HG03097 (cell line): ENCODE data around the gene RNASEL.
"Not testable (repeated sequence)": the region's sequence is repeated elsewhere in the genome, so short reads cannot be mapped to it uniquely, and the experiment has no call there.

ENCODE experiments used
- ATAC-seq: cut with Tn5 transposase; IDR thresholded peaks from one replicate; pipeline ENCODE4 v1.9.1; 2021; ENCODE audit not compliant: unreplicated experiment, low FRiP score

RNASEL gene

DNA sequence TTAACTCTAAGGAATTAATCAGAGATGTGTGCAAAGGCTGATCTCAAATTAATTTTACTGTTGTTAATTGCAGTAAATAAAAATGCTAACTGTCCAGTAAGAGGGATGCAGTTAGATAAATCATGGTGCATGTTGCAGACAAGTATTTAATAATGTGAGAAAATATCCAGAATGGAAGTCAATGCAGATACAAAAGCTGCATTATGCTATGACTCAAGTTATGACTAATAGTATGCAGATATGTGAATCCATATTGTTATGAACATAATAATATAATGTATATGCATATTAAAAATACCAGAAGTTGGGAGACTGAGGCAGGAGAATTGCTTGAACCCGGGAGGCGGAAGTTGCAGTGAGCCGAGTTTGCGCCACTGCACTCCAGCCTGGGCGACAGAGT is 21.4 kb downstream of the RNASEL start:
- no peak for ATAC-seq

DNA sequence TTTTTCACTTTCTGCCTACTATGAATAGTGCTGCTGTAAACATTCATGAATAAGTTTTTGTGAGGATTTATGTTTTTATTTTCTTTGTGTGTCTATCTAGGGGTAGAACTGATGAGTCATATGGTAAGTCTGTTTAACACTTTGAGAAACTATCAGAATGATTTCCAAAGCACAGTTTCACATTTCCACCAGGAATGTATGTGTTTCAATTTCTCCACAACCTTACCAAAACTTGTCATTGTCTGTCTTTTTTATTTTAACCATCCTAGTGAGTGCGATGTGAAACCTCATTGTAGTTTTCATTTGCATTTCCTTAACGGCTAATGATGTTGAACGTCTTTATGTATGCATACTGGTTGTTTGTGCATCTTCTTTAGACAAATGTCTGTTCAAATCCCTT is 23.5 kb downstream of the RNASEL start:
- no peak for ATAC-seq

DNA sequence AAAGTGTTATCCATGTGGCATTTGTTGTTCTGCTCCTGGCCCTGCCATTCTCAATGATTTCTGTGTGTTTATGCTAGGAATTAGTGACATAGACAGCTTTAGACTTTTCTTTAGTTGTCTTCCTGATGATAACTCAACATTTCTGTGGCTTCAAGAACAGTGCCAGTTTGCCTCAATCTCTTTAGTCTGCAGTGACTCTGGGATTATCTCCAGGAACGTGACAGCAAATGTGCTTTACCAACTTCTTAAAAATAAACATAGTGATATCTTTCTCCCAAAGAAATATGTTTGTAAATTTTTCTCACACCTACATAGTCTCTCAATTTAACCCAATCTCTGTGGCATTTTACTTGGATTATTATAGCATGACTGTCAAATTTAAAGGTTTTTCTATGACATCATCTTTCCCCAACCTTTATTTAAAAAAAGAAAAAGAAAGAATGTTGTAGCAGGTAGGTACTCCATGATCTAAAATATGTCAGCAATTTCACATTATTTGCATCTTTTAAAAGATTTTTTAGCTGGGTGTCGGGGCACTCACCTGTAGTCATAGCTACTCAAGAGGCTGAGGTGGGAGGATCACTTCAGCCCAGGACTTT is 24.6 kb downstream of the RNASEL start:
- no peak for ATAC-seq

DNA sequence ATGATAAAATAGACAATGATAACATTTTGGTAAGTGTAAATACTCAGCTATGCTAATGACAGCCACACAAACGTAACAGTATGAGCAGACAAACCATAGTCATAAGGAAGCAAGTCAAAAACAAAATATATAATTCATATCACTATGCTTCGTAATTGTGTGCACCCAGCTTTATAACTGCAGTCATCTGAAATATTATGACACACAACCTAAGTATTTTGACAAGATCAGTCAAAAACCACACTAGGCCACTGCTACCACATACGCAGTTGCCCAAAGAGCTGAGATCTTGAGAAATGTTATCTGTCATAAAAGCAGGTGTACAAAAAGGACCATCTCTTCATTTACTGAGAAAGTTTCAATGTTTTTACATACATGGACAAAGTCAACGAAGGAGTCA is 26.0 kb downstream of the RNASEL start:
- no peak for ATAC-seq

DNA sequence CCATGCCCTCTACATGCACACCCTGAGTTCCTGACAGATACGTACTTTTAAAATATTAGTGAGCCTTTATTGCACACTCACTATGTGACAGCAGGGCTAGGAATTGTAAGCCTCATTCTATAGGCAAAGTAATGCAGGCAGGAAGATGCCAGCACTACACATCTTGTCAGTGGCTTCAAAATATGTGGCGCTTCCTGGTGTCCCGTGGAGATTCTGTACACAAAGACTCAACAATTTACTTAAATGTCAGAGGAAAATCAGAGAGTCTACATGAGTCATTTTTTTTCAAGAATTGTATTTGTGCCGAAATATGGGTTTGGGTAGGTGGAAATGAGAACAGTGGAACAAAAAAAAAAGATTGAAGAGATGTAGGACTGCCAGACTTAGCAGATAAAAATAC is 27.6 kb downstream of the RNASEL start:
- ATAC-seq: no peak

DNA sequence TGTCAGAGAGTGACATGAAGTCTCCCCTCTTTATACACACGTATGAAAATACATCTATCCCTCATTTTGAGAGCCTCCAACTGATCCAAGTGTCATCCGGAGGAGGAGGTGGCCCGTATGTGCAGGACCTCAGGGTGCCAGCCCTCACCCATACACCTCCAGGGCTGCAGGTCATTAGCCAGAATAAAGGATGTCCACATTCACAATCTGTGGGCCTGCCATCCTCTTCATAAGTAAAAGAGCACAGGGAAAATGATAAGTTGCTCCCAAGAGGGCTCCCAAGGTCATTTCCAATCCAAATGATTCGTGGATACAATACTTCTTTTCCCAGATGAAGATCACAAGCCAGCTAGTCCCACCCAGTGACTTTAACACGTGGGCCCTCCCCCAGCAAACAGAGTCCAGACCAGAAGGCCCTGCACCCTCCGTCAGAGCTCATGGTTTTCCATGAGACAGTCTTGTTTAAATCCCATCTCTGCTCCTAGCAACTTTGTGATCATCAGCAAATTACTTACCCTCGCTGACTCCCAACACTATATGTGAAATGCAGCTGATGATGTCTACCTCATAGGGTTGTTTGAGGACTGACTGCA is 28.6 kb downstream of the RNASEL start:
- ATAC-seq: no peak

DNA sequence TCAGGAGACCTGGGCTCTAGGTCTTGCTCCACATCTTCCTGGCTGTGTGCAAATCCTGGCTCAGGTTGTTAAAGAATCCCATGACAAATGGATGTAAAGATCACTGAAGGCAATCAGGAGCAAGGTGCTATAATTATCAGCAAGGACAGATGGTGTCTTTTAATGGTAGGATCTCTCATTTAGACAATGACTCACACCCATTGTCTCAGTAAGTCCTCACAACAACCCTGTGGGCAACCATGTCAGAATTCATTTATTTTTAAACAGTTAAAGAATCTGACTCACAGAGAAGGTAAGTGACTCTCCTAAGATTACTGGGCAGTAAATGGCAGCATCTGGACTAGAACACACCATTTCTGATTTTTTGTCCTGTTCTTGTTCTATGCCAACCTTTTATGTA is 32.8 kb downstream of the RNASEL start:
- ATAC-seq: no peak

DNA sequence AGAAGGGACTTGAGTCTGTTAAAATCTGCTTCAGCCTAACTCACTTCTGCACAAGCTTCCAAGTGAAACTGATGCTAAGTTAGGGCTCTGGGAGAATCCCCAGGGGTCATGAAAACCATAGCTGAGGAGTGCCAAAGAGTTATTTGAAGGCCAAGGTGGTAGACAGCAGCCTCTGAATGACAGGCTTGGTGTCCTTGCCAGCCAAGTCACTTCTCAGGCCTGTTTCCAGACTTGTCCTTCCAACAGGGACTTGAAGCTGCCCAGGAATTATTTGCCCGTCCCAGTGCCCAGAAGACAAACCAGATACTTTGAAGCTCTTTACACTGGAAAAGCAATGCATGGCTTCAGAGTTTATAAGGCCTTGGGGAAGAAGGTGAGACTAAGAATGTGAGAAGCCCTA is 33.6 kb downstream of the RNASEL start:
- ATAC-seq: no peak

DNA sequence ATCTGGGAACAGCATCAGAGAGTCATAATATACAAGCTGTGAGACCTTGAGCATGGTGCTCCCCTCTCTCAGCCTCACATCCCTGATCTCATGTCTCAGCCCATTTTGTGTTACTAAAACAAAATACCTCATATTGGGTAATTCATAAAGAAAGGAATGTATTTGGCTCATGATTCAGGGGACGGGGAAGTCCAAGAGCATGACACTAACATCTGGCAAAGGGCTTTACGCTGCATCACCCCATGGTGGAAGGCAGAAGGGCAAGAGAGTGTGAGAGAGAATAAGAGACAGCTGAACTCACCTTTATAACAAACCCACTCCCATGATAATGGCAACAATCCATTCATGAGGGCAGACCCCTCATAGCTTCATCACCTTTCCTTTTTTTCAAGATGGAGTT is 36.5 kb downstream of the RNASEL start:
- ATAC-seq: no peak

DNA sequence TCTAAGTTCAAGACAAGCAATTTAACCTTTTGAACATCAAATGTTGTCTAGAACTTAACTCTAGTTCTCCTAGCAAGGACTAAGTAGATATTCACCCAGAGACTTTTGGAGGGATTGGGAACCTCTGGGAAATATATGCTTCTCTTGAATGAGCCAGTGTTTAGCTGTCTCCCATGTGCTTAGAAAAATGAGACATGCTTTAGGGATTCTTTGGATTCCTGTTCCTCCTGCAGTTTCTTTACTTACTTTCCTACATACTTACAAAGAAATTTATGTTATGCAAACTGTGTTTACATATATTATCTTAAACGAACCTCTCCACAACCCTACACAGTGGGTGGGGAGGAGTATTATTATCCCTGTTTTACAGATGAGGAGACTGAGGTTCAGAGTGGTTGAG is 39.2 kb downstream of the RNASEL start:
- ATAC-seq: no peak

DNA sequence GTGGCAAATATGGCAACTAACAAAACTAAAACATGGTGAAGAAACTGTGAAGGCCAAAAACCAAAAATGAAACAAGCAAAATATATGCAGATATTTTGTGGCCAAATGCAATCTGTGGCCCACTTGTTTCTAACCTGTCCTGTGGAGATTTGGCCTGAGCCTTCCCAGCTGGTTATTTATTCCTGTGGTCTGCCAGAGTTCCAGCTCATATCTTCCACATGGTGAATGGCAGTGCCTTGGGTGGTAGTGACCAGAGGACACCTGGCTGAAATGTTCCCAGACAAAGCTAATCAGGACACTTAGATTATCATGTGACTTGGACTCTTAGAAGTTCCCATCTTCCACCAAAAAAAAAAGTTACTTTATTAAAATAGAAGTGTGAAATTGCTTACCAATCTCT is 39.7 kb downstream of the RNASEL start:
- no peak for ATAC-seq

DNA sequence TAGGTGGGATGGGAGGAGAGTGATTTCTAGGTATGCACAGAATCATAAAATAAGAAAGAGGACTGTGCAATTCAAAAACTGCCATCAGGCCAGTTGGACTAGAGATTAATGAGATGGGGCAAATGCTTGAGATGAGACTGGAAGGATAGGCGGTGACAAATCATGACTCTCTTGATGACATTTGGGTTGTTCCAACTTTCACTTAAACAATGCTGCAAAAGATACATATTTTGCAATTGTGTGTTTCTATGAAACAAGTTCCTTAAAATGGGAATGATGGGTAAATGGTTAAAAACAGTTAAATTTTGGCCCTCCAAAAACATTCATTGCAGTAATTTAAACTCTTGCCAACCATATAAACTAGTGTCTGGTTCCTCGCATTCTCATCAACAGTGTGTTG is 55.2 kb downstream of the RNASEL start:
- ATAC-seq: no peak

DNA sequence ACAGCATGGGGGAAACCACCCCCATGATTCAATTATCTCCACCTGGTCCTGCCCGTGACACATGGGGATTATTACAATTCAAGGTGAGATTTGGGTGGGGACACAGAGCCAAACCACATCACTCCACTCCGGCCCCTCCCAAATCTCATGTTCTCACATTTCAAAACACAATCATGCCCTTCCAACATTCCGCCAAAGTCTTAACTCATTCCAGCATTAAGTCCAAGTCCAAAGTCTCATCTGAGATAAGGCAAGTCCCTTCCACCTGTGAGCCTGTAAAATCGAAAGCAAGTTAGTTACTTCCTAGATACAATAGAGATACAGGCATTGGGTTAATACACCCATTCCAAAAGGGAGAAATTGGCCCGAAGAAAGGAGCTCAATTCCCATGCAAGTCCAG is 60.9 kb downstream of the RNASEL start:
- ATAC-seq: not testable (repeated sequence)

DNA sequence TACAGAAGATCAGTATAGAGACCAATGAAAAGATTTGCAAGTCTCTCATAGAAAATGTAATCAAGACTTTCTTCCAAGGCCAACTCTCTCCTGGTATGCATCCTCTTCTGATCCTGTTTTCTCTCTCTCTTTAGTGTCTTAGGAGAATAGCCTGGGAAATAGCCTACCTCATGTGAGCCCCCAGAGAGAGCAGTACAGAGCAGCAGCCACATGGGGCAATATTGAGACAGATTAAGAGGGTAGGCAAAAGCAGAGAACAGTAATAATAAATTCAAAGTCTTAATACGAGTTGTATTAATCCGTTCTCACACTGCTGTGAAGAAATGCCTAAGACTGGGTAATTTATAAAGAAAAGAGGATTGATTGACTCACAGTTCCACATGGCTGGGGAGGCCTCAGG is 61.4 kb downstream of the RNASEL start:
- ATAC-seq: no peak

DNA sequence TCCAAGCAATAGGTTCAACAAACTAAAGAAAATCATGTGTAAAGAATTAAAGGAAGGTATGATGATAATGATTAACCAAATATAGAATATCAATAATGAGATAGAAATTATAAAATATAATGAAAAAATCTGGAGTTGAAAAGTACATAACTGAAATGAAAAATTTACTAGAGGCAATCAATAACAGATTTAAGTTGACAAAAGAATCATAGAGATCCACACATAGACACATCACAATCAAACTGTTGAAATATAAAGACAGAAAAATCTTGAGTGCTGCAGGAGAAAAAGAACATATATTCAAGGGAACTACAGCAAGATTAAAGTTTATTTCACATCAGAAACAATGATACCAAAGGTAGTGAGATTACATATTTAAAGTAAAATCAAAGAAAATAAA is 63.7 kb downstream of the RNASEL start:
- ATAC-seq: no peak
